Sigmoid colon (tissue), 4 donors: Measurements from ENCODE around the gene CD93.

Source experiments
- EP300 ChIP-seq, 4 donors: sonication (generic); formaldehyde crosslinking; IDR thresholded peaks; one replicate each; pipeline ENCODE4 v1.6.1; 2017; ENCODE audit warnings: antibody characterized with exemption in 4 of 4
- POLR2A ChIP-seq, 2 donors: fragments of 450-650 bp; IDR thresholded peaks; one replicate each; pipeline ENCODE4 v1.6.1; 2016; ENCODE audit warnings: antibody characterized with exemption in 2 of 2, mild to moderate bottlenecking in 2 of 2, moderate library complexity in 2 of 2
- POLR2AphosphoS5 ChIP-seq, 4 donors: sonication (generic); formaldehyde crosslinking; IDR thresholded peaks; one replicate each; pipeline ENCODE4 v1.6.1; 2017; ENCODE audit warnings: antibody characterized with exemption in 4 of 4
- TF ChIP-seq, protein P1 (sequence below), 4 experiments: fragments of 450-650 bp in 3 of 4; fragments of 200-600 bp in 1 of 4; IDR thresholded peaks; one replicate each; pipeline ENCODE4 v1.5.1; 2016 to 2019; ENCODE audit warnings: antibody characterized with exemption in 4 of 4, mild to moderate bottlenecking in 3 of 4, moderate library complexity in 2 of 4

DNA sequence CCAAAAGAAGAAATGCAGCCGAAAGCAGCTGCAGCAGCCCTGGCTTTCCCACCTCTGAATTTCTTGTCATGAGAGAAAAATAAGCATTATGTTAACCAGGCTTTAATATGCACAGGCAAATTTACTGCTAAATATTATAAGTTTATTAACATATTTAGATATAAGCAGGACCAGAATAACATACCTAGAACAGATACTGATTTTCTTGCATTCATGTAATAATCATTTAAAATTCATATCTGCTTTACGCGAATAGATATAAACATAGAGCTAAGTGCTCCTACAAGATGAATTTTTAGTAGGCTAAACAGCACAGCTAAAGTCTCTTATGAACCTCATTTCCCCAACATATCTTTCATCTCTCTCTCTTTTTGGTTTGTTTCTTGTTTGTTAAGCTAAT lies 14.7 kb downstream of the CD93 start:
- no peak for TF ChIP-seq POLR2AphosphoS5 (IDR thresholded peaks at IDR 0.05)
- no peak for TF ChIP-seq POLR2A (IDR thresholded peaks at IDR 0.05)
- TF ChIP-seq, protein P1, sequence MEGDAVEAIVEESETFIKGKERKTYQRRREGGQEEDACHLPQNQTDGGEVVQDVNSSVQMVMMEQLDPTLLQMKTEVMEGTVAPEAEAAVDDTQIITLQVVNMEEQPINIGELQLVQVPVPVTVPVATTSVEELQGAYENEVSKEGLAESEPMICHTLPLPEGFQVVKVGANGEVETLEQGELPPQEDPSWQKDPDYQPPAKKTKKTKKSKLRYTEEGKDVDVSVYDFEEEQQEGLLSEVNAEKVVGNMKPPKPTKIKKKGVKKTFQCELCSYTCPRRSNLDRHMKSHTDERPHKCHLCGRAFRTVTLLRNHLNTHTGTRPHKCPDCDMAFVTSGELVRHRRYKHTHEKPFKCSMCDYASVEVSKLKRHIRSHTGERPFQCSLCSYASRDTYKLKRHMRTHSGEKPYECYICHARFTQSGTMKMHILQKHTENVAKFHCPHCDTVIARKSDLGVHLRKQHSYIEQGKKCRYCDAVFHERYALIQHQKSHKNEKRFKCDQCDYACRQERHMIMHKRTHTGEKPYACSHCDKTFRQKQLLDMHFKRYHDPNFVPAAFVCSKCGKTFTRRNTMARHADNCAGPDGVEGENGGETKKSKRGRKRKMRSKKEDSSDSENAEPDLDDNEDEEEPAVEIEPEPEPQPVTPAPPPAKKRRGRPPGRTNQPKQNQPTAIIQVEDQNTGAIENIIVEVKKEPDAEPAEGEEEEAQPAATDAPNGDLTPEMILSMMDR (IDR thresholded peaks at IDR 0.05): no peak
- TF ChIP-seq EP300 (IDR thresholded peaks at IDR 0.05): no peak
